Gastroesophageal sphincter (tissue), 4 donors: ENCODE measurements around the gene TSPAN4. TPM values are rescaled to one million over a fixed set of nuclear protein-coding genes. Genes with fewer than 3 reads are reported as not detected.

Experiments used
- ATAC-seq: fragments of 150-250 bp; one replicate; pipeline ENCODE4 v1.9.1; 2016; ENCODE audit warnings: mild to moderate bottlenecking, moderate library complexity
- H3K27ac ChIP-seq, 4 donors: fragments of 200-600 bp; sonication (generic) in 3 of 4; 1 replicate in 3 of 4; 2 replicates in 1 of 4; pipeline ENCODE4 v1.5.1; 2016 to 2019
- H3K27me3 ChIP-seq: fragments of 200-600 bp; sonication (generic); one replicate; pipeline ENCODE4 v1.5.1; 2019
- H3K36me3 ChIP-seq, 2 donors: fragments of 200-600 bp; sonication (generic); one replicate each; pipeline ENCODE4 v1.5.1; 2019; ENCODE audit warnings: control low read depth in 1 of 2
- H3K4me1 ChIP-seq, 3 donors: fragments of 200-600 bp; sonication (generic); 1 replicate in 2 of 3; 2 replicates in 1 of 3; pipeline ENCODE4 v1.5.1; 2016 to 2019; ENCODE audit warnings: control low read depth in 2 of 3
- H3K4me3 ChIP-seq, 2 donors: fragments of 200-600 bp; sonication (generic); one replicate each; pipeline ENCODE4 v1.5.1; 2019; ENCODE audit warnings: mild to moderate bottlenecking in 1 of 2, moderate library complexity in 1 of 2
- H3K9me3 ChIP-seq, 3 donors: fragments of 200-600 bp; sonication (generic); one replicate each; pipeline ENCODE4 v1.5.1; 2017 to 2019; ENCODE audit warnings: control low read depth in 2 of 3
- EP300 ChIP-seq: sonication (generic); formaldehyde crosslinking; IDR thresholded peaks from one replicate; pipeline ENCODE4 v1.6.1; 2017; ENCODE audit warnings: antibody characterized with exemption, mild to moderate bottlenecking
- POLR2A ChIP-seq, 2 donors: fragments of 450-650 bp; IDR thresholded peaks; one replicate each; pipeline ENCODE4 v1.6.1; 2017; ENCODE audit warnings: antibody characterized with exemption in 2 of 2, mild to moderate bottlenecking in 2 of 2, moderate library complexity in 1 of 2
- POLR2AphosphoS5 ChIP-seq: sonication (generic); formaldehyde crosslinking; IDR thresholded peaks from one replicate; pipeline ENCODE4 v1.6.1; 2017; ENCODE audit warnings: antibody characterized with exemption
- WGBS, 2 donors: methylation state at CpG; one replicate each; pipeline ENCODE4 v1.1.5; 2018; ENCODE audit warnings: low coverage in 1 of 2; 5-methylcytosine and 5-hydroxymethylcytosine counted together
- total RNA-seq, 4 donors: library from RNA; depleted of rRNA; stranded (reverse); fragments of >200 nt; gene quantifications; one replicate each; pipeline ENCODE4 v1.1.0, GENCODE V29; 2016
- TF ChIP-seq, protein P1 (sequence below), 4 experiments: fragments of 200-600 bp in 2 of 4; fragments of 450-650 bp in 2 of 4; sonication (generic) in 1 of 4; IDR thresholded peaks; one replicate each; pipeline ENCODE4 v1.5.1; 2017 to 2019; ENCODE audit warnings: antibody characterized with exemption in 4 of 4, mild to moderate bottlenecking in 2 of 4, moderate library complexity in 2 of 4

Gene TSPAN4
- total RNA-seq, 4 donors from 2014 or later: 66.5 to 115 (median 112) TPM

DNA sequence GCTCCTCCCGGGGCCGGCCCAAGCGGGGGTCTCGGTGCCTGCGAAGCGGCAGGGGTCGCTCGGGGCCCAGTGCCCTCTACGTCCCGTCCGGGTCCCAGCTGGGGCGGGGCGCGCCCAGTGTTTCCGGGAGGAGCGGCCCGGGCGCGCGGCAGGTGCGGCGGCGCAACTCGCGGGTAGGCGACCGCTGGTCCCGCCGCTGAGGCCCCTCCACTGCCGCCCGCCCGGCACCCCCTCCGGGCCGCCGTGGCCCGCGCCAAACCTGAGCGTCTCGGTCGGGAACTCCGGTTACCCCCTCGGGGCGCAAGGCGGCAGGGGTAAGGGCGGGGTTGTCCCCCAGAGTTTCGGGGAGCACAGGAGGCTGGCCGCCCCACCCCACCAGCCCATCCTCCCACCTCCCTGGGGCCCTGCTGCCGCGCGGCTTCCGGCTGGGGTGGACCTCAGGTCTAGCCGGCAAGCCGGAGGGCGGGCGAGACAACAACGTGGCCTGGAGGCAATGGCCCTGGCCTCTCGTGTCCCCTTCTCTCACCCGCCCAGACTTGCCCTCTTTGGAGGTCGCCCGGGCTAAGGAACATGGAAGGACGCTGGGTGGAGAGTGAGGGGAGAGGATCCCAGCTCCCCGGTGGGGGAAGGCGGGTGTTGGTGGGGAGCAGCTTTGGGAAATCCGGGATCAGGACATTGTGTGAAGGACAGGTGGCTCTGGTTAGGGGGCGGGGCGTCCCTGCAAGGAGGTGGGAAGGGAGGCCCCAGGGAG lies 15.3 kb upstream of the TSPAN4 start:
- no peak for TF ChIP-seq POLR2A (IDR thresholded peaks at IDR 0.05)
- TF ChIP-seq EP300: no peak
- TF ChIP-seq, protein P1, sequence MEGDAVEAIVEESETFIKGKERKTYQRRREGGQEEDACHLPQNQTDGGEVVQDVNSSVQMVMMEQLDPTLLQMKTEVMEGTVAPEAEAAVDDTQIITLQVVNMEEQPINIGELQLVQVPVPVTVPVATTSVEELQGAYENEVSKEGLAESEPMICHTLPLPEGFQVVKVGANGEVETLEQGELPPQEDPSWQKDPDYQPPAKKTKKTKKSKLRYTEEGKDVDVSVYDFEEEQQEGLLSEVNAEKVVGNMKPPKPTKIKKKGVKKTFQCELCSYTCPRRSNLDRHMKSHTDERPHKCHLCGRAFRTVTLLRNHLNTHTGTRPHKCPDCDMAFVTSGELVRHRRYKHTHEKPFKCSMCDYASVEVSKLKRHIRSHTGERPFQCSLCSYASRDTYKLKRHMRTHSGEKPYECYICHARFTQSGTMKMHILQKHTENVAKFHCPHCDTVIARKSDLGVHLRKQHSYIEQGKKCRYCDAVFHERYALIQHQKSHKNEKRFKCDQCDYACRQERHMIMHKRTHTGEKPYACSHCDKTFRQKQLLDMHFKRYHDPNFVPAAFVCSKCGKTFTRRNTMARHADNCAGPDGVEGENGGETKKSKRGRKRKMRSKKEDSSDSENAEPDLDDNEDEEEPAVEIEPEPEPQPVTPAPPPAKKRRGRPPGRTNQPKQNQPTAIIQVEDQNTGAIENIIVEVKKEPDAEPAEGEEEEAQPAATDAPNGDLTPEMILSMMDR (IDR thresholded peaks at IDR 0.05): no peak
- no peak for TF ChIP-seq POLR2AphosphoS5
- ATAC-seq: no peak
- Histone ChIP-seq H3K27ac (peak overlapping the region in 3 of 4 donors; percentile 53 to 67 (median 60)), H3K27me3 (peaks cover 86% of the 10 kb centered on the region), H3K36me3 (peaks cover 0 to 39% of the 10 kb centered on the region in 2 donors), H3K9me3 (no peaks in the 10 kb centered on the region), H3K4me1 (peaks cover 0 to 70% (median 36%) of the 10 kb centered on the region in 3 donors), H3K4me3 (peak overlapping the region in 1 of 2 donors; percentile 46)
- WGBS, 2 donors: 11 to 40% methylated on average over 2 of the region's 66 CpGs

DNA sequence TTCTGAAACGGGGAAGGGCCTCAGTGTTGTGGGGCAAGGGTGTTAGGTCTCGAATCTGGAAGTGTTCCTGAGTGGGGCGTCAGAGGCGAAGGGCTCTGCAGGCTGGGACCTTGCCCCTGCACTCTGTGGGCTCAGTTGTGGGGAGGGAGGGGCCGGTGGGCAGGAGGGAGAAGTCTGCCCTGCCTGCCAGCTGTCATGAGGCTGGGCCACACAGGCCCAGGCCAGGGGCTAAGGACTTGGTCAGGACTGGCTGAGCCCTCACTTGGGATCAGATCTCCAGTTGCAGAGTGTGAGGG lies 14.8 kb upstream of the TSPAN4 start, which contains the start of gene CRACR2B:
Gene CRACR2B, plus strand, starts transcription at position 23 of the 296 bp plus-strand sequence. CDS start 689 bp downstream, outside the sequence.
- 13% methylated on average over 1 of the region's 5 CpGs; no CpG with 5 or more reads in 1 of the 2 donors for WGBS, 2 donors
- Histone ChIP-seq H3K4me3 (peak within 1 kb of the TSS in 1 of 2 donors; percentile 47), H3K27ac (peak within 1 kb of the TSS in 3 of 4 donors; percentile 53 to 67 (median 60)), H3K9me3 (no peaks in the 10 kb centered on the region), H3K27me3 (peaks cover 88% of the 10 kb centered on the region), H3K36me3 (peaks cover 0 to 33% of the 10 kb centered on the region in 2 donors), H3K4me1 (peaks cover 0 to 73% (median 39%) of the 10 kb centered on the region in 3 donors)
- no peak for ATAC-seq
- TF ChIP-seq POLR2AphosphoS5: no peak
- TF ChIP-seq EP300: no peak
- TF ChIP-seq, protein P1 (IDR thresholded peaks at IDR 0.05): no peak
- TF ChIP-seq POLR2A (IDR thresholded peaks at IDR 0.05): no peak

GRCh38 chr11:828506-829175 lies 14.0 kb upstream of the TSPAN4 start:
- H3K27me3 ChIP-seq: peaks cover 88% of the 10 kb centered on the region
- 100% methylated on average over 1 to 2 of the region's 21 CpGs for WGBS, 2 donors
- ATAC-seq: no peak
- TF ChIP-seq, protein P1 (IDR thresholded peaks at IDR 0.05): no peak
- TF ChIP-seq EP300: no peak
- TF ChIP-seq POLR2A (IDR thresholded peaks at IDR 0.05): no peak
- TF ChIP-seq POLR2AphosphoS5: no peak
- H3K4me1 ChIP-seq: peaks cover 0 to 77% (median 42%) of the 10 kb centered on the region in 3 donors
- H3K27ac ChIP-seq: peak overlapping the region in 3 of 4 donors; percentile 14 to 67 (median 60)
- peaks cover 0 to 25% of the 10 kb centered on the region in 2 donors for H3K36me3 ChIP-seq
- H3K9me3 ChIP-seq: no peaks in the 10 kb centered on the region
- H3K4me3 ChIP-seq: peak overlapping the region in 1 of 2 donors; percentile 47

- Histone ChIP-seq H3K36me3 (peaks cover 0 to 19% of the 10 kb centered on the region in 2 donors), H3K27me3 (peaks cover 83% of the 10 kb centered on the region), H3K4me1 (peaks cover 0 to 84% (median 48%) of the 10 kb centered on the region in 3 donors), H3K4me3 (peak overlapping the region in 1 of 2 donors; percentile 47), H3K27ac (peak overlapping the region in 3 of 4 donors; percentile 39 to 67 (median 60)), H3K9me3 (no peaks in the 10 kb centered on the region)
- no CpG with 5 or more reads among the region's 40 CpGs for WGBS, 2 donors
- no peak for TF ChIP-seq EP300
- TF ChIP-seq, protein P1 (IDR thresholded peaks at IDR 0.05): no peak
- no peak for TF ChIP-seq POLR2AphosphoS5
- TF ChIP-seq POLR2A (IDR thresholded peaks at IDR 0.05): no peak
- peak; percentile 1 for ATAC-seq
These were observed 13.3 kb upstream of the TSPAN4 start for GRCh38 chr11:829176-829846.
